ENCODE measurements around the gene ALG12. TPM values are rescaled to one million over a fixed set of nuclear protein-coding genes. Genes with fewer than 3 reads are reported as not detected.

Gene ALG12
- total RNA-seq, 1 donor from 2014 or later = 14.7 TPM

DNA sequence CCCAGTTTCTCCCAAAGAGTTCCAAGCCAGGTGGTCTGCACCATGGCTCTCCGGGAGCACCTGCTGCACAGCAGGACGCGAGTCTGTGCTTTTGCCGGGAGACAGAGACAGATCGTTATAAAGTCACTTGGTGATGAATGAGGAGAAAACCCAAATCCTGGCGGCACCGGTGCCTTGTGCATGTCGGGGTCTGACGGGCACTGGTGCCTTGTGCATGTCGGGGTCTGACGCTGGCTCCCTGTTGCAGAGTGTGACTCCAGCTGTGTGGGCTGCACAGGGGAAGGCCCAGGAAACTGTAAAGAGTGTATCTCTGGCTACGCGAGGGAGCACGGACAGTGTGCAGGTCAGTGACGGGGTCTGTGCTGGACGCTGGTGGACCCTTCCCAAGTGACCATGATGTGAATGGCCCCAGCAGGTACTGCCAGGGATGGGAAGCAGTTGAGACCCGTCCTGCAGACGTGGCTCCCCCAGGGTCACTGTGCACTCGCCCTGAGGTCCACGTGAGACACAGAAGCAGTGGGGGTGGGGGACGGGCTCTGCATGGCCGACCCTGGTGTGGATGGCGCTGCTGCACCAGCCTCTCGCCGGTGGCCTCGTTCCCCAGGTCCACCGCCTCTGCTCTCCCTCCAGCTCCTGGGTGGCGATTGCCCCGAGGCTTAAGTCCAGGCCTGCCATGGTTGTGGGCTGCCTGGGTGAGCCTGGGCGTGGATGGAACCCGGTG lies 6.0 kb upstream of the ALG12 start:
- H3K36me3 Mint-ChIP-seq (ENCODE audit: unreplicated experiment) = no peaks in the 10 kb centered on the region
- H3K27ac Mint-ChIP-seq (ENCODE audit: unreplicated experiment) = no peak overlapping the region
- H3K9me3 Mint-ChIP-seq (ENCODE audit: unreplicated experiment) = peaks cover 9% of the 10 kb centered on the region
- peaks cover 29% of the 10 kb centered on the region for H3K4me1 Mint-ChIP-seq (ENCODE audit: low read depth, unreplicated experiment)
- H3K27me3 Mint-ChIP-seq (ENCODE audit: unreplicated experiment) = peaks cover 5% of the 10 kb centered on the region
- TF ChIP-seq, protein P1, sequence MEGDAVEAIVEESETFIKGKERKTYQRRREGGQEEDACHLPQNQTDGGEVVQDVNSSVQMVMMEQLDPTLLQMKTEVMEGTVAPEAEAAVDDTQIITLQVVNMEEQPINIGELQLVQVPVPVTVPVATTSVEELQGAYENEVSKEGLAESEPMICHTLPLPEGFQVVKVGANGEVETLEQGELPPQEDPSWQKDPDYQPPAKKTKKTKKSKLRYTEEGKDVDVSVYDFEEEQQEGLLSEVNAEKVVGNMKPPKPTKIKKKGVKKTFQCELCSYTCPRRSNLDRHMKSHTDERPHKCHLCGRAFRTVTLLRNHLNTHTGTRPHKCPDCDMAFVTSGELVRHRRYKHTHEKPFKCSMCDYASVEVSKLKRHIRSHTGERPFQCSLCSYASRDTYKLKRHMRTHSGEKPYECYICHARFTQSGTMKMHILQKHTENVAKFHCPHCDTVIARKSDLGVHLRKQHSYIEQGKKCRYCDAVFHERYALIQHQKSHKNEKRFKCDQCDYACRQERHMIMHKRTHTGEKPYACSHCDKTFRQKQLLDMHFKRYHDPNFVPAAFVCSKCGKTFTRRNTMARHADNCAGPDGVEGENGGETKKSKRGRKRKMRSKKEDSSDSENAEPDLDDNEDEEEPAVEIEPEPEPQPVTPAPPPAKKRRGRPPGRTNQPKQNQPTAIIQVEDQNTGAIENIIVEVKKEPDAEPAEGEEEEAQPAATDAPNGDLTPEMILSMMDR (IDR thresholded peaks at IDR 0.05; ENCODE audit: partially characterized antibody, unreplicated experiment) = no peak
- no peak for DNase-seq
- no peak overlapping the region for H3K4me3 Mint-ChIP-seq (ENCODE audit: unreplicated experiment)

DNA sequence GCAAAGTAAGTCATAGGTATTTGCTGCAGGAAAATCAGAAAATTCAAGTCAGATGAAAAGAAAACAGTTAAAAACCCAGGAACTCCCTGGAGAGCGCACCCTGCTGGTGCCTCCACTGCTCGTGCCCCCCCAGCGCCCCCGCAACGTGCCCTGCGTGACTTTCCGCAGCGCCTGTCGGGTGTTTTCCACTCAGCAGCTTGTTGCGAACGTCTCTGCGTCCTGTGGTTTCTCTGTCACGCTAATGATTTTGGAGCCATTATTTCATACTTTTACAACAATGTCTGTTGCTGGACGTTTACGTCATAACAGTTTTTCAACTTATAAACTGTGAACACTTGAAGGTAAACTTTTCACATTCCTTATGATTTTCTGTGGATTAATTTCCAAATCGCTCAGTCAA lies 5.2 kb upstream of the ALG12 start:
- H3K4me1 Mint-ChIP-seq (ENCODE audit: low read depth, unreplicated experiment) = peaks cover 29% of the 10 kb centered on the region
- no peak overlapping the region for H3K27ac Mint-ChIP-seq (ENCODE audit: unreplicated experiment)
- peak overlapping the region; percentile 15 for H3K4me3 Mint-ChIP-seq (ENCODE audit: unreplicated experiment)
- no peak for DNase-seq
- H3K27me3 Mint-ChIP-seq (ENCODE audit: unreplicated experiment) = peaks cover 5% of the 10 kb centered on the region
- TF ChIP-seq, protein P1 (IDR thresholded peaks at IDR 0.05; ENCODE audit: partially characterized antibody, unreplicated experiment) = no peak
- peaks cover 9% of the 10 kb centered on the region for H3K9me3 Mint-ChIP-seq (ENCODE audit: unreplicated experiment)
- no peaks in the 10 kb centered on the region for H3K36me3 Mint-ChIP-seq (ENCODE audit: unreplicated experiment)

DNA sequence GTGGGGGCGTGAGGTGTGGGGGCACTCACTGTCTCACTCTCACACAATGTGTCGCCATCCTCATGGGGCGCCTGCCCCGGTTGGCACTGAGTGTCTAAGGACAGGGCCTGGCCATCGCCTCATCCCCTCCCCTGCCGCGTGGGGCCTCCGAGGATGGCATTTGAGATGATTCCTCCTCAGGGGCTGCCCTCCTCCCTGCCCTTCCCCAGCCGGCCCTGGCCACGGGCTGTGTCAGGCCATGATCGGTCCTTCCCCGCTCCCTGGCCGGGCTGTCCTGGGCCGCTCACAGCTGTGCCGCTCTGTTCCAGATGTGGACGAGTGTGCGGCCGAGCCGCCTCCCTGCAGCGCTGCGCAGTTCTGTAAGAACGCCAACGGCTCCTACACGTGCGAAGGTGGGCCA lies 4.7 kb upstream of the ALG12 start:
- Mint-ChIP-seq H3K27ac (ENCODE audit: unreplicated experiment) (no peak overlapping the region), H3K27me3 (ENCODE audit: unreplicated experiment) (peaks cover 5% of the 10 kb centered on the region), H3K4me1 (ENCODE audit: low read depth, unreplicated experiment) (peaks cover 29% of the 10 kb centered on the region), H3K36me3 (ENCODE audit: unreplicated experiment) (no peaks in the 10 kb centered on the region), H3K9me3 (ENCODE audit: unreplicated experiment) (peaks cover 9% of the 10 kb centered on the region), H3K4me3 (ENCODE audit: unreplicated experiment) (no peak overlapping the region)
- DNase-seq = no peak
- TF ChIP-seq, protein P1 (IDR thresholded peaks at IDR 0.05; ENCODE audit: partially characterized antibody, unreplicated experiment) = no peak

DNA sequence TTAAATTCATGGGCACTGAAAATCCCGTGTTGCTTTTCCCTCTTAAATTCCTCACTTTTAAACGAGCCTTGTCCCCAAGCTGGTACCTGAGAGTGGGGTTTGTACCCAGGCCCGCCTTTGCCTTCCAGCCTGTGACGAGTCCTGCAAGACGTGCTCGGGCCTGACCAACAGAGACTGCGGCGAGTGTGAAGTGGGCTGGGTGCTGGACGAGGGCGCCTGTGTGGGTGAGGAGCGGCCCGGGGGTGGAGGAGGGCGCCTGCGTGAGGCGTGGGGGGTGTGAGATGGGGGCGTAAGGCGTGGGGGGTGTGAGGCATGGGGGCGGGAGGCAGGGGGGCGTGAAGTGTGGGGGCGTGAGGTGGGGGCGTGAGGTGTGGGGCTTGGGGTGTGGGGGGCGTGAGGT lies 4.2 kb upstream of the ALG12 start:
- Mint-ChIP-seq H3K9me3 (ENCODE audit: unreplicated experiment) (peaks cover 10% of the 10 kb centered on the region), H3K27me3 (ENCODE audit: unreplicated experiment) (peaks cover 5% of the 10 kb centered on the region), H3K27ac (ENCODE audit: unreplicated experiment) (no peak overlapping the region), H3K4me3 (ENCODE audit: unreplicated experiment) (no peak overlapping the region), H3K4me1 (ENCODE audit: low read depth, unreplicated experiment) (peaks cover 29% of the 10 kb centered on the region), H3K36me3 (ENCODE audit: unreplicated experiment) (no peaks in the 10 kb centered on the region)
- TF ChIP-seq, protein P1 (IDR thresholded peaks at IDR 0.05; ENCODE audit: partially characterized antibody, unreplicated experiment) = no peak
- no peak for DNase-seq

DNA sequence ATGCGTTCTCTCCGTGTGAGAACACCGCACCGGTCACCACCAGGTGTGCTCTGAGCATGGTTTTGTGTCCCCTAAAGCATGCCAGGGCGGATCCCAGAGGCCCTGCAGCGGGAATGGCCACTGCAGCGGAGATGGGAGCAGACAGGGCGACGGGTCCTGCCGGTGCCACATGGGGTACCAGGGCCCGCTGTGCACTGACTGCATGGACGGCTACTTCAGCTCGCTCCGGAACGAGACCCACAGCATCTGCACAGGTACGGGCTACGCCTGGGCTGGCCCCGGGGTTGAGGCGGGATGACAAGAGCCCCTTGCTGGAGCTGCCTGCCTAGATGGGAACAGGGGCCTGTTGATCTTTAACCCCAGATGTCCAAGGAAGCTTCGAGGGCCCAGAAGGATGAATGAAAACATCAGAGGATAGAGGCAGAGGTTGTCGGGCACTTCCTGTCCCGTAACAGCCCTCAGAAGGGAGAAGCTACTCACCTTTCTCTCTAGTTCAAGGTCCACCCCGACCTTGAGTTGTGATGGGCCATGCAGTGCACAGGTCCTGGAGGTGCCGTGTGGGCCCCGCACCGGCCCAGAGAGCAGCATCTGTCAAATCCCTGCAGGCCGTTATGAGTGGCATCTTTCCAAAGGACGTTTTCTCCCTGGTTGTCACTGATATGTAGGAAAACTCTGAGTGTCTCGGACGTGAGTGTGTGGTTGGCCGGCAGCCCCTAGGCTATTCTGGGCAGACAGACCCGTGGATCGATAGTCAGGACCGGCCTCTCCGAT lies 3.5 kb upstream of the ALG12 start:
- peaks cover 5% of the 10 kb centered on the region for H3K27me3 Mint-ChIP-seq (ENCODE audit: unreplicated experiment)
- H3K36me3 Mint-ChIP-seq (ENCODE audit: unreplicated experiment) = no peaks in the 10 kb centered on the region
- TF ChIP-seq, protein P1 (IDR thresholded peaks at IDR 0.05; ENCODE audit: partially characterized antibody, unreplicated experiment) = no peak
- no peak overlapping the region for H3K4me3 Mint-ChIP-seq (ENCODE audit: unreplicated experiment)
- H3K27ac Mint-ChIP-seq (ENCODE audit: unreplicated experiment) = no peak overlapping the region
- no peak for DNase-seq
- peaks cover 22% of the 10 kb centered on the region for H3K4me1 Mint-ChIP-seq (ENCODE audit: low read depth, unreplicated experiment)
- peaks cover 11% of the 10 kb centered on the region for H3K9me3 Mint-ChIP-seq (ENCODE audit: unreplicated experiment)
